NCI-H1417 (cell line): ENCODE data around the gene STX17.
A peak's percentile ranks its signal among the peaks of the same experiment; 100 is the strongest.

Source experiments
- DNase-seq, 3 experiments: peaks; one replicate each; lab custom pipeline; 2025; lab: John Stamatoyannopoulos, UW

STX17 gene

GRCh38 chr9:99905833-99906402, 536 bp upstream of the STX17 start:
- peak in 1 of 3 experiments; percentile 76 for DNase-seq

GRCh38 chr9:99907208-99907532, 716 bp downstream of the STX17 start:
- DNase-seq: no peak

GRCh38 chr9:99911600-99911999, 5.1 kb downstream of the STX17 start:
- no peak for DNase-seq

- no peak for DNase-seq
Measured at GRCh38 chr9:99916650-99917049, 10.2 kb downstream of the STX17 start.

- no peak for DNase-seq
Measured at GRCh38 chr9:99918134-99918533, 11.7 kb downstream of the STX17 start.

- peak in 1 of 3 experiments; percentile 26 for DNase-seq
Measured at GRCh38 chr9:99919930-99920329, 13.5 kb downstream of the STX17 start.

GRCh38 chr9:99921875-99922710, 15.6 kb downstream of the STX17 start:
- no peak for DNase-seq

- DNase-seq: no peak
Measured at GRCh38 chr9:99922711-99923030, 16.2 kb downstream of the STX17 start.

- no peak for DNase-seq
Measured at GRCh38 chr9:99925541-99925940, 19.1 kb downstream of the STX17 start.

- no peak for DNase-seq
Measured at GRCh38 chr9:99929652-99930051, 23.2 kb downstream of the STX17 start.

- no peak for DNase-seq
Measured at GRCh38 chr9:99931155-99931840, 24.8 kb downstream of the STX17 start.

- no peak for DNase-seq
Measured at GRCh38 chr9:99936947-99937587, 30.6 kb downstream of the STX17 start.

- no peak for DNase-seq
Measured at GRCh38 chr9:99947395-99947794, 40.9 kb downstream of the STX17 start.

- no peak for DNase-seq
Measured at GRCh38 chr9:99948482-99948881, 42.0 kb downstream of the STX17 start.

GRCh38 chr9:99948896-99949295, 42.4 kb downstream of the STX17 start:
- DNase-seq: no peak

- no peak for DNase-seq
Measured at GRCh38 chr9:99953861-99954507, 47.5 kb downstream of the STX17 start.

- no peak for DNase-seq
Measured at GRCh38 chr9:99954819-99955218, 48.4 kb downstream of the STX17 start.

- no peak for DNase-seq
Measured at GRCh38 chr9:99955606-99956005, 49.2 kb downstream of the STX17 start.

- DNase-seq: no peak
Measured at GRCh38 chr9:99962680-99963261, 56.3 kb downstream of the STX17 start.

- no peak for DNase-seq
Measured at GRCh38 chr9:99964336-99964735, 57.9 kb downstream of the STX17 start.

- no peak for DNase-seq
Measured at GRCh38 chr9:99966001-99966400, 59.5 kb downstream of the STX17 start.

GRCh38 chr9:99966716-99967115, 60.3 kb downstream of the STX17 start:
- DNase-seq: no peak
